Parathyroid adenoma (tissue), 2 donors: Measurements from ENCODE around the gene FAM20A.

Experiments
- H2AFZ ChIP-seq: fragments of 300-600 bp; sonication (generic); one replicate; pipeline ENCODE4 v1.7.0; 2017; ENCODE audit warnings: antibody characterized with exemption, mild to moderate bottlenecking
- H3K27ac ChIP-seq: fragments of 300-600 bp; sonication (generic); one replicate; pipeline ENCODE4 v1.7.0; 2017
- H3K27me3 ChIP-seq: fragments of 300-600 bp; sonication (generic); one replicate; pipeline ENCODE4 v1.7.0; 2017; ENCODE audit warnings: low read length; ENCODE audit not compliant: control insufficient read depth, insufficient read depth
- H3K36me3 ChIP-seq: fragments of 300-600 bp; sonication (generic); one replicate; pipeline ENCODE4 v1.7.0; 2017; ENCODE audit warnings: low read length; ENCODE audit not compliant: control insufficient read depth, insufficient read depth
- H3K4me1 ChIP-seq: fragments of 300-600 bp; sonication (generic); one replicate; pipeline ENCODE4 v1.7.0; 2017; ENCODE audit warnings: control low read depth
- H3K4me2 ChIP-seq: fragments of 300-600 bp; sonication (generic); one replicate; pipeline ENCODE4 v1.7.0; 2017; ENCODE audit warnings: low read length
- H3K4me3 ChIP-seq: fragments of 300-600 bp; sonication (generic); one replicate; pipeline ENCODE4 v1.7.0; 2017; ENCODE audit warnings: low read depth, low read length
- H3K79me2 ChIP-seq: fragments of 300-600 bp; sonication (generic); one replicate; pipeline ENCODE4 v1.7.0; 2017; ENCODE audit warnings: control low read depth
- H3K9ac ChIP-seq: fragments of 300-600 bp; sonication (generic); one replicate; pipeline ENCODE4 v1.7.0; 2017; ENCODE audit warnings: mild to moderate bottlenecking
- H3K9me3 ChIP-seq: fragments of 300-600 bp; sonication (generic); one replicate; pipeline ENCODE4 v1.7.0; 2017; ENCODE audit warnings: low read length; ENCODE audit not compliant: control insufficient read depth
- TF ChIP-seq, protein P1 (sequence below): fragments of 300-600 bp; sonication (generic); IDR thresholded peaks from one replicate; pipeline ENCODE4 v1.7.0; 2017; ENCODE audit warnings: antibody characterized with exemption, mild to moderate bottlenecking
- donor health status: primary hyperparathyroidism.

The FAM20A gene

GRCh38 chr17:68542698-68543463 lies 58.3 kb downstream of the FAM20A start:
- no peaks in the 10 kb centered on the region for H3K9me3 ChIP-seq
- no peaks in the 10 kb centered on the region for H3K27me3 ChIP-seq
- no peaks in the 10 kb centered on the region for H3K79me2 ChIP-seq
- no peak overlapping the region for H2AFZ ChIP-seq
- H3K27ac ChIP-seq, result no peak overlapping the region
- no peak overlapping the region for H3K9ac ChIP-seq
- no peak overlapping the region for H3K4me3 ChIP-seq
- TF ChIP-seq, protein P1, sequence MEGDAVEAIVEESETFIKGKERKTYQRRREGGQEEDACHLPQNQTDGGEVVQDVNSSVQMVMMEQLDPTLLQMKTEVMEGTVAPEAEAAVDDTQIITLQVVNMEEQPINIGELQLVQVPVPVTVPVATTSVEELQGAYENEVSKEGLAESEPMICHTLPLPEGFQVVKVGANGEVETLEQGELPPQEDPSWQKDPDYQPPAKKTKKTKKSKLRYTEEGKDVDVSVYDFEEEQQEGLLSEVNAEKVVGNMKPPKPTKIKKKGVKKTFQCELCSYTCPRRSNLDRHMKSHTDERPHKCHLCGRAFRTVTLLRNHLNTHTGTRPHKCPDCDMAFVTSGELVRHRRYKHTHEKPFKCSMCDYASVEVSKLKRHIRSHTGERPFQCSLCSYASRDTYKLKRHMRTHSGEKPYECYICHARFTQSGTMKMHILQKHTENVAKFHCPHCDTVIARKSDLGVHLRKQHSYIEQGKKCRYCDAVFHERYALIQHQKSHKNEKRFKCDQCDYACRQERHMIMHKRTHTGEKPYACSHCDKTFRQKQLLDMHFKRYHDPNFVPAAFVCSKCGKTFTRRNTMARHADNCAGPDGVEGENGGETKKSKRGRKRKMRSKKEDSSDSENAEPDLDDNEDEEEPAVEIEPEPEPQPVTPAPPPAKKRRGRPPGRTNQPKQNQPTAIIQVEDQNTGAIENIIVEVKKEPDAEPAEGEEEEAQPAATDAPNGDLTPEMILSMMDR, result no peak
- H3K4me1 ChIP-seq, result no peaks in the 10 kb centered on the region
- no peak overlapping the region for H3K4me2 ChIP-seq
- no peaks in the 10 kb centered on the region for H3K36me3 ChIP-seq

DNA sequence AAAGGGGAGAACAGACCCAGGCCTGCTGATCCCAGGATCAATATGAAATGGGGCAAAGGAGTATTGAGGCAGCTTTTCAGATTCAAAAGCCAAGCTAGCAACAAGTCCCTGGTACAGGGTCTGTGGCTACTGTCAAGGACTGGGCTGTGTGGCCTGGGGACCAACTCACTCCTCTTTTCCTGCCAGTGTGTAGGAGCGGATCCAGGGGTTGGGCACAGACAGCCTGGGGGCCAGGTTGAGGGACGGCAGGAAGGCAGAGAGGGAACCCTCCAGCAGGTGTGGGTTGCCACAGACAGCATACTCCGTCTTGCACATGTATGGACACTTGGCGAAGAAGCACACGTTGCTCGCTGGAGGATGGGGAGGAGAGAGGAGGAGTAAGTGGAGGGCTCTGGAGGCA lies 59.4 kb downstream of the FAM20A start:
- TF ChIP-seq, protein P1, result no peak
- H3K36me3 ChIP-seq, result no peaks in the 10 kb centered on the region
- no peaks in the 10 kb centered on the region for H3K27me3 ChIP-seq
- no peak overlapping the region for H3K9ac ChIP-seq
- no peaks in the 10 kb centered on the region for H3K9me3 ChIP-seq
- no peak overlapping the region for H2AFZ ChIP-seq
- H3K79me2 ChIP-seq, result no peaks in the 10 kb centered on the region
- H3K4me1 ChIP-seq, result no peaks in the 10 kb centered on the region
- no peak overlapping the region for H3K27ac ChIP-seq
- H3K4me2 ChIP-seq, result no peak overlapping the region
- H3K4me3 ChIP-seq, result no peak overlapping the region

DNA sequence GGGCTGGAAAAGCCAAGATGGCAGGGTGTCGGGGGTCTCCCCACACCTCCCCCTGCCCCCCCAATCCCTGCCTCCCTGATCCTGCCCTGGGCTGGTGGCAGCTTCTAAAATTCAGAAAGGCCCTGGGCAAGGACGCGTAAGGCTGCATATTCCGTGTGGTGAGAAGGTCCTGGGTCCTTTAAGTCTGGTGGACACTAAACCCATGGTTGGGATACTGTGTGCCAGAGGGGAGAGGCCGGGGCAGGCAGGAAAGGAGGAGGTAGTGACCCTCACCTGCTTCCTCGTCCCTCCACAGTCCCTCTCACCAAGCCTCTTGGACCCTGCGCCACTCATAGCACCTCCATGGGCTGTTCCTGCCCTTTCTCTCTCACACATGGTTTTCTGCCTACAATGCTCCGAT lies 60.2 kb downstream of the FAM20A start:
- Histone ChIP-seq H3K79me2 (no peaks in the 10 kb centered on the region), H3K27ac (no peak overlapping the region), H3K36me3 (no peaks in the 10 kb centered on the region), H3K27me3 (no peaks in the 10 kb centered on the region), H3K4me1 (no peaks in the 10 kb centered on the region), H3K4me3 (no peak overlapping the region), H3K4me2 (no peak overlapping the region), H3K9ac (no peak overlapping the region), H3K9me3 (no peaks in the 10 kb centered on the region), H2AFZ (no peak overlapping the region)
- TF ChIP-seq, protein P1, result no peak

GRCh38 chr17:68539548-68540467 lies 61.4 kb downstream of the FAM20A start:
- Histone ChIP-seq H3K79me2 (no peaks in the 10 kb centered on the region), H3K36me3 (no peaks in the 10 kb centered on the region), H3K27me3 (no peaks in the 10 kb centered on the region), H3K4me1 (no peaks in the 10 kb centered on the region), H3K9me3 (no peaks in the 10 kb centered on the region), H3K27ac (no peak overlapping the region), H2AFZ (no peak overlapping the region), H3K4me2 (no peak overlapping the region), H3K4me3 (no peak overlapping the region), H3K9ac (no peak overlapping the region)
- TF ChIP-seq, protein P1, result peak; percentile 42
